A549 treated with CpdA at 1 μM for 4 hours (cell line): Measurements from ENCODE around the gene CENPB. TPM values are rescaled to one million over a fixed set of nuclear protein-coding genes. Genes with fewer than 3 reads are reported as not detected.

Source experiments
- total RNA-seq: library from RNA; stranded (reverse); fragments of 200-300 nt; extraction: Qiagen RNA extraction; gene quantifications from 5 replicates; pipeline ENCODE4 v1.2.3, GENCODE V29; 2022; ENCODE audit warnings: low read depth

Gene CENPB
- 84.4 to 117 TPM (median 115 TPM) in 5 replicates for total RNA-seq

DNA sequence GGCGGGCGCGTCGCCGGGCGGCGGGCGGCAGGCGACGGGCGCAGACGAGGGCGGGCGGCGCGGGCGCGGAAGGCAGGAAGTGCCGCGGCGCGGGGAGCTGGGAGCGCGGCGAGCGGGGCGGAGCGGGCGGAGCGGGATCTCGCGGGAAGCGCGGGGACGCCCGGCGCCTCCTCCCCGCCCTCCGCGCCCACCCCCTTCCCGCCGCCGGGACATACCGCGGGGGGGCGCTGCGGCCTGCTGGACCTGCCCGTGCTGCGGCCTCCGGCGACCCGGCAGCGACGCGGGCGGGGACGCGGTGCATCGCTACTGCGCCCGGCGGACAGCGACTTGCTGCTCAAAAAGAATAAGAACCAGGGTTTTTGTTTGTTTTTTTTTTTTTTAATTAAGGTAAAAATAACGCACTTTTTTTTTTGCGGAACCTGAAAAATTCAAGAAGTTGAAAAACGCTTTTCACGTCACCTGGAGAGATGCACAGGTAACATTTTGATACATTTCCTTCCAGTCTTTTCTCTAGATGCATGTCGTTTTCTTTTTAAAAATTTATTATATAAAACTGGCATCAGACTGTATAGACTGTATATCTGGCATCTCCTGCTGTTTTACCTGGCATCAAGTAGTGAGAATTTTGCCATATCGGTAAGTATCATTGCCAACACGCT, at the start of gene CENPB:
TSS of gene CENPB (minus strand) at position 76 of the 659 bp plus-strand sequence. CDS start 257 bp downstream, outside the sequence.

GRCh38 chr20:3820048-3820900, 33.7 kb upstream of the CENPB start, which contains the start of gene AP5S1:
TSS of gene AP5S1 (plus strand) at chr20:3820547. CDS start at chr20:3822118, 1,571 bp downstream.

DNA sequence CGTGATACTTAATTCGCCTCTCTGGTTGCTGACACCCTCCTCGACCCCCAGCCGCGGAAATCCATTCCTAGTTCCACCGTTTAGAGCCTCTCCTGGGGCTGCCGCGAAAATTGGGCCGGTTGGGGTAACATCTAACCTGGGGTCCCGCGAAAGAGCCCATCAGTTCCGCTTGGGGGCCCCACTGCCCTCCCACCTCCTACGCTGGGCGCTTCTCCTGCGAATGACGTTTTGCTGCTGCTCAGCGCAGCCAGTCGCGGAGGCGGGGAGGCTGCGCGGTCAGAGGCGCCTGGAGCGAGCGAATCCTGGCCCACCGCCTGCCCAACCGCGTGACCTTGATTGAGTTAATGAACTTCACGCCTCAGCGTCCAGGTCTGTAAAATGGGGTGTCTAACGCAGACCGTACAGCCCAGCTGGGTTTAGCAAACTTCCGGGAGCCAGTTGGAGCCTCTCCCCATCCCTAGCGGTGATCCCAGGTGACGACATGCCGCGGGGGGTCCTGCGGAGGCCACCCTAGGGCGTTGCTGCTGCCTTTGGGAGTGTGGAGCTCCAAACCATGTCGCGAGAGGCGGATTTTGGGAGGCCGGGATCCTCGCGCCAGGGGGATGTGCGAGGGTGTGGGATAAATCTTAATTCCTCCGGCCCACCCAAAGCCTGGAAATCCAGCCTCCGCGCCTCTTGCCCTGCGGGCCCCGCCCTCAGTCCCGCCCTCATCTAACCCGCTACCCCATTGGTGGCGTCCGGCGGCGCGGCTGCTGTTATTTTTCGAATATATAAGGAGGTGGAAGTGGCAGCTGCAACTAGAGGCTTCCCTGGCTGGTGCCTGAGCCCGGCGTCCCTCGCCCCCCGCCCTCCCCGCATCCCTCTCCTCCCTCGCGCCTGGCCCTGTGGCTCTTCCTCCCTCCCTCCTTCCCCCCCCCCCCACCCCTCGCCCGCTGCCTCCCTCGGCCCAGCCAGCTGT, 9.2 kb upstream of the CENPB start, which contains the start of gene CDC25B:
TSS of gene CDC25B (plus strand) at position 800 of the 958 bp plus-strand sequence. CDS start 222 bp downstream, outside the sequence.

DNA sequence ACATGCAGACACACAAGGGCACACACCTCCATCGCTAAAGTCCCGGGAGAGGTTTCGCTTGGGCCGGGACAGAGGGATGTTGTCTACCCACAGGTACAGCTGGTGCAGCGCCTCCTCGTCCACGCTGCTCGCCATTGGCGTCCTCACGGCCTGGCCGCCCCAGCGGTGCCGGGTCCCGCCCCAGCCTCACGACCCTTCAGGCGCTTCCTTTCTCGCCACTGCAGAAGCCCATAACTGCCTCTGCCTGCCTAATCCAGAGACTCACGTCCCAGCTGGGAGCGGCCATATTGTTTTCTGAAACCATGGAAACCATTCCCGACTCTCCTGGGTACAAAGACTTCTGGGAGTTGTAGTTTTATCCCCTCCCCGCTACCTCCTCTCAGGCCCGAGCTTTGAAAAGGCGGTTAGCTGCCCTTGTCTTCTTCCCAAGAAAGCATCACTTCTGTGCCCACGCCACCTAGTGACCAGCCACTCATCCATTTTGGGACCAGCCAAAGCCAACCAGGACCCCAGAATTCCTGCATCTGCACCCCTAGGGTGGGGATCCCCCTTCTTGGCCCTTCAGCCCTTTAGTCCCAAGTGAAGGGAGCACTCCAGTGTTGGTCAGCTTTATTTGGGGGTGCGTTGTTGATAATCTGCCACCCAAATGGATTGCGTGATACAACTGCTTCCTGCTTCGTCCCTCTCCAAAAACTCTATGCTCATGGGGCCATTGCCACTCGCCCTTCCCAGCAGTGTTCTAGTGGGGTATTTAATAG, 5.2 kb downstream of the CENPB start, which contains the start of gene SPEF1:
TSS of gene SPEF1 (minus strand) at position 296 of the 758 bp plus-strand sequence. CDS start at position 135, 161 bp downstream.

GRCh38 chr20:3767427-3768341, 18.9 kb downstream of the CENPB start, which contains the start of gene ADISSP:
TSS of gene ADISSP (minus strand) at chr20:3767753. CDS start at chr20:3760100, 7,653 bp downstream.

Other genes starting within 250 kb of the CENPB start
- gene GFRA4, start 123.3 kb downstream of the CENPB start, total RNA-seq: not detected in 5 replicates
- gene ADAM33, start 104.7 kb downstream of the CENPB start, total RNA-seq: 0.05 to 0.06 TPM in 2 of 5 replicates, not detected in the others
- gene SIGLEC1, start 74.1 kb downstream of the CENPB start, total RNA-seq: 0.01 to 0.02 TPM in 2 of 5 replicates, not detected in the others
- 0.17 to 0.52 TPM (median 0.47 TPM) in 5 replicates for gene HSPA12B, start 54.1 kb downstream of the CENPB start, total RNA-seq
- 99.4 to 165 TPM (median 148 TPM) in 5 replicates for gene ADISSP, start 19.0 kb downstream of the CENPB start, total RNA-seq
- gene SPEF1, start 5.3 kb downstream of the CENPB start, total RNA-seq: 1.4 to 2.1 TPM (median 1.9 TPM) in 5 replicates
- 182 to 216 TPM (median 205 TPM) in 5 replicates for gene CDC25B, start 9.6 kb upstream of the CENPB start, total RNA-seq
- 16.3 to 19.6 TPM (median 18.4 TPM) in 5 replicates for gene AP5S1, start 33.8 kb upstream of the CENPB start, total RNA-seq
- gene MAVS, start 60.1 kb upstream of the CENPB start, total RNA-seq: 18.2 to 25.5 TPM (median 21.9 TPM) in 5 replicates
- gene PANK2, start 102.6 kb upstream of the CENPB start, total RNA-seq: 51.9 to 59.5 TPM (median 53.8 TPM) in 5 replicates
- gene RNF24, start 228.8 kb upstream of the CENPB start, total RNA-seq: 12.4 to 14.9 TPM (median 13.2 TPM) in 5 replicates